Right lobe of liver (tissue), 4 donors: ENCODE results near the gene LRRC8B.

Experiments
- CTCF ChIP-seq, 4 donors: fragments of 200-600 bp in 3 of 4; fragments of 450-650 bp in 1 of 4; IDR thresholded peaks; one replicate each; pipeline versions ENCODE4 v1.5.1 to v1.8.0; 2016 to 2022; ENCODE audit warnings: antibody characterized with exemption in 4 of 4, mild to moderate bottlenecking in 2 of 4
- POLR2A ChIP-seq: fragments of 450-650 bp; IDR thresholded peaks from one replicate; pipeline ENCODE4 v1.6.1; 2017; ENCODE audit warnings: antibody characterized with exemption, mild to moderate bottlenecking
- donor health status: DM: no; HTN: no; CAD: no.
- donor health status: DM: no; HTN: no; CAD: no.
- donor health status: DM: no; HTN: yes; CAD: no.

GRCh38 chr1:89540406-89540970 is 15.9 kb downstream of the LRRC8B start:
- TF ChIP-seq CTCF (IDR thresholded peaks at IDR 0.05) = no peak
- no peak for TF ChIP-seq POLR2A
